Thoracic aorta (tissue), 2 donors: ENCODE results near the gene CECR2. TPM values are rescaled to one million over a fixed set of nuclear protein-coding genes. Genes with fewer than 3 reads are reported as not detected.

ENCODE experiments used
- ATAC-seq: fragments of 150-250 bp; one replicate; pipeline ENCODE4 v1.8.0; 2017; ENCODE audit warnings: low read depth; ENCODE audit not compliant: insufficient number of reproducible peaks, low FRiP score
- DNase-seq: peaks from one replicate; pipeline ENCODE4 v3.0.0-alpha.2; 2020; ENCODE audit warnings: low spot score
- H3K27ac ChIP-seq, 2 donors: fragments of 200-600 bp; sonication (generic); 1 replicate in 1 of 2; 2 replicates in 1 of 2; pipeline ENCODE4 v1.5.1; 2016; ENCODE audit warnings: mild to moderate bottlenecking in 2 of 2, moderate library complexity in 2 of 2
- H3K27me3 ChIP-seq: fragments of 200-600 bp; sonication (generic); replicated peaks from 2 replicates; pipeline ENCODE4 v1.6.0; 2016; ENCODE audit warnings: mild to moderate bottlenecking; ENCODE audit not compliant: insufficient read depth
- H3K36me3 ChIP-seq: fragments of 200-600 bp; sonication (generic); one replicate; pipeline ENCODE4 v1.5.1; 2016
- H3K4me1 ChIP-seq, 2 donors: fragments of 200-600 bp; sonication (generic); 1 replicate in 1 of 2; 2 replicates in 1 of 2; pipeline versions ENCODE4 v1.5.1 to v1.6.0; 2016; ENCODE audit warnings: low read depth in 2 of 2, mild to moderate bottlenecking in 1 of 2; ENCODE audit not compliant: control insufficient read depth in 1 of 2
- H3K4me3 ChIP-seq: fragments of 200-600 bp; sonication (generic); 2 replicates; pipeline ENCODE4 v1.5.1; 2016; ENCODE audit warnings: mild to moderate bottlenecking
- H3K9me3 ChIP-seq: fragments of 200-600 bp; sonication (generic); 2 replicates; pipeline ENCODE4 v1.5.1; 2016
- total RNA-seq, 2 donors: library from RNA; depleted of rRNA; stranded (reverse); fragments of >200 nt; gene quantifications; one replicate each; pipeline versions ENCODE4 v1.1.0 to v1.2.3, GENCODE V29; 2016
- TF ChIP-seq, protein P1 (sequence below): fragments of 200-600 bp; sonication (generic); IDR thresholded peaks from one replicate; pipeline ENCODE4 v1.5.1; 2019; ENCODE audit warnings: antibody characterized with exemption

CECR2 gene
- total RNA-seq, 2 donors from 2014 or later = 0.28 TPM; not detected in 1

DNA sequence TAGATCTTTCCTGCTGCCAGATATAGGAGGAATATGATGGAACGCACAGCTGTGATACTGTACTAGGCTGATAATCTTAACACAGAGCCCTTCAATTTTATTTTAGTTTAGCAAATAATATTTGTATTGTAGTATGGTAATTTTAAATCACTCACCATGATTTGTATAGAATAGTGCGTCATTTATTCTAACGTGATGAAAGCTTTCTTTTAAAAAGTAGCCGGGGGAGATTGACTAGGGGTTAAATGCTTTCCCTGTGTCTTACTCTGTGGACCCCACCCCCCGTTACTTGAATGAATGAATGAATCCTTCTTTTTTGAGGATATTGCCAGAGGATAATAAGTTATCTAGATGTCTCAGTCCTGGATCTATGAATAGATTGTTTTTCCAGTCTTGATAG is 72.1 kb downstream of the CECR2 start:
- TF ChIP-seq, protein P1, sequence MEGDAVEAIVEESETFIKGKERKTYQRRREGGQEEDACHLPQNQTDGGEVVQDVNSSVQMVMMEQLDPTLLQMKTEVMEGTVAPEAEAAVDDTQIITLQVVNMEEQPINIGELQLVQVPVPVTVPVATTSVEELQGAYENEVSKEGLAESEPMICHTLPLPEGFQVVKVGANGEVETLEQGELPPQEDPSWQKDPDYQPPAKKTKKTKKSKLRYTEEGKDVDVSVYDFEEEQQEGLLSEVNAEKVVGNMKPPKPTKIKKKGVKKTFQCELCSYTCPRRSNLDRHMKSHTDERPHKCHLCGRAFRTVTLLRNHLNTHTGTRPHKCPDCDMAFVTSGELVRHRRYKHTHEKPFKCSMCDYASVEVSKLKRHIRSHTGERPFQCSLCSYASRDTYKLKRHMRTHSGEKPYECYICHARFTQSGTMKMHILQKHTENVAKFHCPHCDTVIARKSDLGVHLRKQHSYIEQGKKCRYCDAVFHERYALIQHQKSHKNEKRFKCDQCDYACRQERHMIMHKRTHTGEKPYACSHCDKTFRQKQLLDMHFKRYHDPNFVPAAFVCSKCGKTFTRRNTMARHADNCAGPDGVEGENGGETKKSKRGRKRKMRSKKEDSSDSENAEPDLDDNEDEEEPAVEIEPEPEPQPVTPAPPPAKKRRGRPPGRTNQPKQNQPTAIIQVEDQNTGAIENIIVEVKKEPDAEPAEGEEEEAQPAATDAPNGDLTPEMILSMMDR = no peak
- H3K27ac ChIP-seq = no peak overlapping the region

GRCh38 chr22:17443405-17444203 is 74.3 kb downstream of the CECR2 start:
- Histone ChIP-seq H3K27me3 (no peaks in the 10 kb centered on the region), H3K9me3 (no peaks in the 10 kb centered on the region), H3K36me3 (no peaks in the 10 kb centered on the region), H3K4me1 (no peaks in the 10 kb centered on the region), H3K4me3 (no peak overlapping the region), H3K27ac (no peak overlapping the region)
- ATAC-seq = no peak
- DNase-seq = no peak
- TF ChIP-seq, protein P1 = no peak

More for the DNA sequence above, 72.1 kb downstream of the CECR2 start:
- no peaks in the 10 kb centered on the region for H3K36me3 ChIP-seq
- no peak overlapping the region for H3K4me3 ChIP-seq
- ATAC-seq = no peak
- H3K27me3 ChIP-seq = no peaks in the 10 kb centered on the region
- no peak for DNase-seq
- no peaks in the 10 kb centered on the region for H3K4me1 ChIP-seq
- no peaks in the 10 kb centered on the region for H3K9me3 ChIP-seq

GRCh38 chr22:17444204-17444504 is 74.9 kb downstream of the CECR2 start:
- H3K4me3 ChIP-seq = no peak overlapping the region
- TF ChIP-seq, protein P1 = no peak
- DNase-seq = no peak
- no peaks in the 10 kb centered on the region for H3K4me1 ChIP-seq
- no peaks in the 10 kb centered on the region for H3K27me3 ChIP-seq
- H3K36me3 ChIP-seq = no peaks in the 10 kb centered on the region
- ATAC-seq = no peak
- no peak overlapping the region for H3K27ac ChIP-seq
- no peaks in the 10 kb centered on the region for H3K9me3 ChIP-seq

GRCh38 chr22:17446698-17447097 is 77.4 kb downstream of the CECR2 start:
- Histone ChIP-seq H3K27ac (no peak overlapping the region), H3K4me1 (no peaks in the 10 kb centered on the region), H3K4me3 (no peak overlapping the region), H3K9me3 (no peaks in the 10 kb centered on the region), H3K36me3 (no peaks in the 10 kb centered on the region), H3K27me3 (no peaks in the 10 kb centered on the region)
- TF ChIP-seq, protein P1 = no peak
- ATAC-seq (no peak), DNase-seq (no peak)

GRCh38 chr22:17451316-17451715 is 82.1 kb downstream of the CECR2 start:
- DNase-seq (no peak), ATAC-seq (no peak)
- Histone ChIP-seq H3K9me3 (no peaks in the 10 kb centered on the region), H3K4me3 (no peak overlapping the region), H3K27ac (no peak overlapping the region), H3K36me3 (no peaks in the 10 kb centered on the region), H3K27me3 (no peaks in the 10 kb centered on the region), H3K4me1 (no peaks in the 10 kb centered on the region)
- TF ChIP-seq, protein P1 = no peak
